LNCAP (cell line): Measurements from ENCODE around the gene XCL2.

Source experiments
- CTCF ChIP-seq: fragments of 450-650 bp; IDR thresholded peaks from 2 replicates; pipeline ENCODE4 v1.5.1; 2017; ENCODE audit warnings: mild to moderate bottlenecking

XCL2 gene

DNA sequence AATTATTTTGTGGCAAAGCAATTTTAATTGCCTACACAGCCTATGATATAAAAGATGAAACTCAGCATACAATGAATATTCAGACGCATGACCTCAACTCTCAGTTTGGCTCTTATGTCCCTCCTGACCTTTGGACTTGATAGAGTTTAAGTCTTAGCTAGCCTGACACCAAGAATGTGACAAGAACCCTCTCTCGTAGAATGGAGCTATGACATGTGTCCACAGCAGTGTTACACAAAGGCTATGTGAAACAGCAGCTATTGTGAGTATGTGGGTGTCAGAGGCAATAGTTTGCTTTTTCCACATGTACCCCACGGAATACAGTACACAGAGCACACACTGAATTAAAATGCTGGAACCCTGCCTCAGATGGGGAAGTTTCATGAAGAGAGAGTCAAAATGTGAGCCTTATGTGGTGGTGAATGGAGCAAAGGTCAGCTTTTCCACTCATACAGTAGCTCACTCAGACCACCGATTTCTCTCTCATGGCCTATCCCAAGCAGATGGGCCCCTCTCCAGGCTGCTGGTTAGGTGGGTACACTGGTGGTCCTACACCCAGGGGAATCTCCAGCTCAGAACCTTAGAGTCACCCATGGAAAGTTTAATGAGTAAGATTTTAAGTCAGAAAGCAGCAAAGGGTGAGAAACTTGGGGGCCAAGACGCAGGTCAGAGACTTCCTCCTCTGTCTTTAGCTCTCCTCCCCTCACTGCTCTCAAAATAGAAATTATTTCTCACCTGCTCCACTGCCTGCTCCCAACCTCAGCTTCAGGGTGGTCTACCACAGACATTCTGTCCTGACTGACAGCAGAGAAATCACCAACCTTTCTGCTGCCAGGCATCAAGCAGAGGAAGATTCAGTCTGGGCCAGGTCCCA lies 10.1 kb upstream of the XCL2 start:
- no peak for TF ChIP-seq CTCF

DNA sequence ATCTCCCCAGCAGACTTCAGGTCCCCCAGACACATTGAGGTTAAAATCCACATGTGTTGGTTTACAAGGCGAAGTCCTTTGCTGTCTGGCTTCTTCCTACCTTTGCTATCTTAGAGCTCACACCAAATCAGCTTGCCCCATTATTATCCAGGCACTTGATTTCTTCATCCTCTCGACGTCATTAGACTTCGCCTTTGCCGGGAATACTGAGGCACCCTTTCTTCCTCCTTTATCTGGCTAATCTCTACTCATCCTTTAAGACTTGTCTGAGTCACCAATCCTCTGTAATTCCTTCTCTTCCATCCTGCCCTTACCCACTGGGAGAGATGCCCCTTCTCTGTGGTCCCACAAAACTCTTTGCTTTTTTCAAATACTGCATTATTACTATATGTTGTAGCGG lies 9.2 kb upstream of the XCL2 start:
- no peak for TF ChIP-seq CTCF

DNA sequence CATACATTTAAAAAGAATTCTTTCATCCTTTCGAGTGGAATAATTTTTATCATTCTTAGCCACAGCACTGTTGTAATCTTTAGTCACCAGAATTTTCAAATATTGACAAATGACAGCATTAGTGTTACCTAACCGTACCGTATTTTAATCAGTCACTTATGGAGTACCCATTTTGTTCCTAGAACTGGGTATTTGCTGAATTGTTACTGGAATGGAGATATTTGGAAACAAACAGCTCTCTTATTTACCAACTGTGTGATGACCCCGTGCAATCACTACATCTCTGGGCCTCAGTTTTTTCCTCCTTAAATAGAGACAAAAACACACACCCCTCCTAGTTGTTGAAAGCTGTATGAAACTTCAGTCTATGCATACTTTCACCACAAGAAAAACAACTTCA lies 7.9 kb upstream of the XCL2 start:
- TF ChIP-seq CTCF, result no peak

DNA sequence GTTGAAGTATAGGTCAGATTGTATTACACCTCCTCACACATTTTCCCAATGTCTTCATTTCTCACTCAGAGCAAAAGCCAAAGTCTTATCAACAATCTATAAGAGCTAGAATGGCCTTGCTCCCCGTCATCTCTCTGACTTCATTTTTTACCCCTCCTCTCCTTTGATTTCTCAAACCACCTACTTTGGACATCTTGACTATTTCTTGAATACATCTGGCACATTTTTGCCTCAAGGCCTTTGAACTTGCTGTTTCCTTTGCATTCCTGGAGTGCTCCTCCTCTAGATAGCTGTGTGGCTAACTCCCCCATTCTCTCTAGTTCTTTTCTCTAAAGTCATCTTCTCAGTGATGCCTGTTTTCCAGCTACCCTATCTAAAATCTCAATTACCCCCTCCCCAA lies 7.2 kb upstream of the XCL2 start:
- no peak for TF ChIP-seq CTCF

DNA sequence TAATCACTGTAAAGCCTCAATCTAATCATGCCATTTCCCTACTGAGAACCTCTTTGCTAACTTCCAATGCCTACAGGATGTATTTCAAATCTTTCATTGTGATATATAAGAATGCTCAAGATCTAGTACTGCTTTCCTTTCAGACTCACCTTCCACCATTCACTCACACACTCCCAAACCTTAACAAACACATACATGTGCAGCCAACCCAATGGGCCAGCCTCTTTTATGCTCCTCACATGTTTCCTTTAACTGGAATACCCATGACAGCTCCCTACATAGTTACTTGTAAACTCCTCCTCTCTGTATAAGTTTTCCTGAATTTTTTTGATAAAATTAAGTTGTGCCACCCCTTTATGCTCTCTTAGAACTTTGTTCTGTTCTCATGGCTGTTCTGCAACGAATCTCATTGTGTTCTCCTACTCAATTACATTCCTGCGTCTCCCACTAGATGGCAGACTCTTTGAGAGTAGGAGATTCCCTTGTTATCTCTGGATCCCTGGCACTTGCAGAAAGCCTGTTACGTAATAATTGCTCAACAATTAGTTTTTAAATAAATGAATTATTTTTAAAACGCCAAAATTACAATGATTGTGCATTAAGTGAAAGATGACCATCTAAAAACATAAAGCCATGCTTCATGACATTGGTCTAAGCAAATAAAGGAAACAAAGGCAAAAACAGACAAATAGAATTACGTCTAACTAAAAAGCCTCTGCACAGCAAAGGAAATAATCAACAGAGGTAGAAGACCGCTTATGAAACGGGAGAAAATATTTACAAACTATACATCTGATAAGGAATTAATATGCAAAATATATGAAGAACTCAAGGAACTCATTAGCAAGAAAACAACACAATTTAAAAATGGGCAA lies 2.1 kb upstream of the XCL2 start:
- TF ChIP-seq CTCF, result peak; percentile 80

DNA sequence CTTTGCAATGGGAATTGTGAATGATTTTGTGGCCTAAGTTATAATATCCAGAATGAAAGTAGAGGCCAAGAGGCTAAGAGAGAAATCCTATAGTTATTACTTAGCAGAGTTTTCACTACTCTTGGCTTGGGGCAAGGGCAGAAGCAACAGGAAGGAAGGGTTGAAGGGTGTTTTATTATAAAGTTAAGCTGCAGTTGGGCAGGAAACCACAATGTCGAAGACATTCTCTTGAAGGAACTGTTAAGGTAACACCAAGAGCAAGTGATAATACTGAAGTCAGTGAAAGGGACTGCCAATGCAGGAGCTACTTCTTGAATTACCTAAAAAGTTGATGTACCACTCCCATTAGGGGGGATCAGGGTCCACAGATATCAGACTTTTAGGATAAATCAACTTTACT lies 8.3 kb downstream of the XCL2 start:
- TF ChIP-seq CTCF, result no peak

DNA sequence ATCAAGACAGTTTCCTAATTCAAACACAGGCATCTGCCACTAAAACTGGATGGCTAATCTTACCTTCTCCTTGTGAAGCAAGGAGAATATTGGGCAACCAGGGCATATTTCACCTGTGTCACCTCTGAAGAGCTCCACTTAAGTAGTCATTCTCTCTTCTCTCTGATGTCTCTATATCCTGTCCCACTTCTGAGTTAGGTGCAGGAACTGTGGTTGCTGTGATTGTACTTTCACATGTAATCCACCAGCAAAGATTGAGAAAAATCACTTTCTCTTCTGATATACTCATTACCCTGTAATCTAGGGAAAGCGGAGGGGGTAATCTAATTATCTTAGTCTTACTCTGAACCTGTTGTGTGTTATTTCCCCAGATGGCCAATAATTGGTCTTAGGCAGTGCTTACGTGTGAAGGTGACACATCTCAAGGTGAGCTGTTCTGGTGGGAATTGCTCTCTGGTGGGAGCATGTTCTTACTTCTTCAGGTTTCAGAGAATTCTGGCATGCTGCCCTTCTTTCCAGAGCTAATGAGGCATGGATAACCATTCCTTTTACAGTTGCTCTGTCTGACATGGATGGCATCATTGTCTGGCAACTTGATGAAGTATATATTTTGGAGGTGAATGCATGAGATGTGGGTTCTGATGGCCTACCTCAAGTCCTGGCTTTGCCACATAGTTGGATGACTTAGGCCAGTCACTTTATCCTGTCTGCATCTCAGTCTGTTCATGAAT lies 12.0 kb downstream of the XCL2 start:
- TF ChIP-seq CTCF, result no peak
